Body of pancreas (tissue), 4 donors: ENCODE results near the gene ADORA2B.

Experiments used
- CTCF ChIP-seq, 7 experiments: fragments of 450-650 bp in 4 of 7; fragments of 200-600 bp in 3 of 7; sonication (generic) in 3 of 7; IDR thresholded peaks; one replicate each; pipeline ENCODE4 v1.5.1; 2016 to 2019; ENCODE audit warnings: antibody characterized with exemption in 7 of 7
- POLR2A ChIP-seq, 3 donors: fragments of 450-650 bp; IDR thresholded peaks; one replicate each; pipeline ENCODE4 v1.6.1; 2016; ENCODE audit warnings: antibody characterized with exemption in 3 of 3, mild to moderate bottlenecking in 2 of 3

GRCh38 chr17:15954222-15954621 is 9.3 kb downstream of the ADORA2B start:
- TF ChIP-seq CTCF (IDR thresholded peaks at IDR 0.05), result no peak
- no peak for TF ChIP-seq POLR2A (IDR thresholded peaks at IDR 0.05)
